ENCODE results near the gene MYO9A. TPM values are rescaled to one million over a fixed set of nuclear protein-coding genes. Genes with fewer than 3 reads are reported as not detected.

MYO9A gene
- polyA plus RNA-seq, 4 donors = 29.7 to 39.2 (median 34.3) TPM

- no peak for DNase-seq (ENCODE audit: low read depth in 4 of 4, low spot score in 3 of 4)
Observed at GRCh38 chr15:72141171-72142084, 23.5 kb upstream of the MYO9A start.

GRCh38 chr15:72140088-72140487 is 22.1 kb upstream of the MYO9A start:
- DNase-seq (ENCODE audit: low read depth in 4 of 4, low spot score in 3 of 4) = no peak

GRCh38 chr15:72139667-72140066 is 21.7 kb upstream of the MYO9A start:
- no peak for DNase-seq (ENCODE audit: low read depth in 4 of 4, low spot score in 3 of 4)

- DNase-seq (ENCODE audit: low read depth in 4 of 4, low spot score in 3 of 4) = peak in 1 of 4 donors; percentile 33
Observed at GRCh38 chr15:72136170-72137051, 18.5 kb upstream of the MYO9A start.

GRCh38 chr15:72135719-72136118 is 17.8 kb upstream of the MYO9A start:
- DNase-seq (ENCODE audit: low read depth in 4 of 4, low spot score in 3 of 4) = no peak

GRCh38 chr15:72133211-72133610 is 15.3 kb upstream of the MYO9A start:
- DNase-seq (ENCODE audit: low read depth in 4 of 4, low spot score in 3 of 4) = no peak

GRCh38 chr15:72131922-72132321 is 14.0 kb upstream of the MYO9A start:
- DNase-seq (ENCODE audit: low read depth in 4 of 4, low spot score in 3 of 4) = no peak

GRCh38 chr15:72130272-72130671 is 12.3 kb upstream of the MYO9A start:
- no peak for DNase-seq (ENCODE audit: low read depth in 4 of 4, low spot score in 3 of 4)

GRCh38 chr15:72128359-72128758 is 10.4 kb upstream of the MYO9A start:
- DNase-seq (ENCODE audit: low read depth in 4 of 4, low spot score in 3 of 4) = no peak

- no peak for DNase-seq (ENCODE audit: low read depth in 4 of 4, low spot score in 3 of 4)
Observed at GRCh38 chr15:72127724-72128322, 9.9 kb upstream of the MYO9A start.

- no peak for DNase-seq (ENCODE audit: low read depth in 4 of 4, low spot score in 3 of 4)
Observed at GRCh38 chr15:72124218-72124617, 6.3 kb upstream of the MYO9A start.

- DNase-seq (ENCODE audit: low read depth in 4 of 4, low spot score in 3 of 4) = peak in 3 of 4 donors; percentile 52 to 68 (median 60)
Observed at GRCh38 chr15:72117486-72118016, 399 bp downstream of the MYO9A start.

GRCh38 chr15:72116731-72117485 is 1.0 kb downstream of the MYO9A start:
- peak in 3 of 4 donors; percentile 18 to 41 (median 24) for DNase-seq (ENCODE audit: low read depth in 4 of 4, low spot score in 3 of 4)

GRCh38 chr15:72113347-72114031 is 4.5 kb downstream of the MYO9A start:
- DNase-seq (ENCODE audit: low read depth in 4 of 4, low spot score in 3 of 4) = no peak

GRCh38 chr15:72112805-72113204 is 5.1 kb downstream of the MYO9A start:
- DNase-seq (ENCODE audit: low read depth in 4 of 4, low spot score in 3 of 4) = no peak

- DNase-seq (ENCODE audit: low read depth in 4 of 4, low spot score in 3 of 4) = no peak
Observed at GRCh38 chr15:72112116-72112515, 5.8 kb downstream of the MYO9A start.

- no peak for DNase-seq (ENCODE audit: low read depth in 4 of 4, low spot score in 3 of 4)
Observed at GRCh38 chr15:72110355-72110754, 7.6 kb downstream of the MYO9A start.

- no peak for DNase-seq (ENCODE audit: low read depth in 4 of 4, low spot score in 3 of 4)
Observed at GRCh38 chr15:72106068-72106467, 11.9 kb downstream of the MYO9A start.

- DNase-seq (ENCODE audit: low read depth in 4 of 4, low spot score in 3 of 4) = no peak
Observed at GRCh38 chr15:72105111-72105510, 12.8 kb downstream of the MYO9A start.
